GM12801 (cell line): ENCODE measurements around the gene TTLL4.

Source experiments
- TF ChIP-seq, protein P1 (sequence below): IDR thresholded peaks from one replicate; pipeline ENCODE4 v1.5.1; 2011; ENCODE audit warnings: control low read depth; ENCODE audit not compliant: insufficient read length; ENCODE audit errors: extremely low read depth

Gene TTLL4

DNA sequence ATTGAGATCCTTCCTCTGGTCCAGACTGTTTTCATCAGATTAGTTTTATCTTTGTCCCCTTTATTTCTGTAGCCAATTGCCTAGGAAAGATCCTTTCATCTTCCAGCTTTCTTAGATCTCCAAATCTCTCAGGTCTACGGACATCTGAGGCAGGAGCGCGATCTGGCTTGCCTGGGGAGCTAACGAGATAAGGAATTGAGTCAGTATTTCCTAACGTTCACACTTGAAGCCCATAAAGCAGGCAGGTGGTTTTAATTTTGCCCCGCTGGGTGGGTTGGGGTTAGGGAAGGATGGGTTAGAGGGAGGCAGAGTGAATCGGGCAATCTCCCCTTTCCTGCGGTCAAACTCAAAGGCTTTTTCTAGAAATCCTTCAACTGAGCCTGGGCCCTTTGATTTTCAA, 727 bp upstream of the TTLL4 start:
- TF ChIP-seq, protein P1, sequence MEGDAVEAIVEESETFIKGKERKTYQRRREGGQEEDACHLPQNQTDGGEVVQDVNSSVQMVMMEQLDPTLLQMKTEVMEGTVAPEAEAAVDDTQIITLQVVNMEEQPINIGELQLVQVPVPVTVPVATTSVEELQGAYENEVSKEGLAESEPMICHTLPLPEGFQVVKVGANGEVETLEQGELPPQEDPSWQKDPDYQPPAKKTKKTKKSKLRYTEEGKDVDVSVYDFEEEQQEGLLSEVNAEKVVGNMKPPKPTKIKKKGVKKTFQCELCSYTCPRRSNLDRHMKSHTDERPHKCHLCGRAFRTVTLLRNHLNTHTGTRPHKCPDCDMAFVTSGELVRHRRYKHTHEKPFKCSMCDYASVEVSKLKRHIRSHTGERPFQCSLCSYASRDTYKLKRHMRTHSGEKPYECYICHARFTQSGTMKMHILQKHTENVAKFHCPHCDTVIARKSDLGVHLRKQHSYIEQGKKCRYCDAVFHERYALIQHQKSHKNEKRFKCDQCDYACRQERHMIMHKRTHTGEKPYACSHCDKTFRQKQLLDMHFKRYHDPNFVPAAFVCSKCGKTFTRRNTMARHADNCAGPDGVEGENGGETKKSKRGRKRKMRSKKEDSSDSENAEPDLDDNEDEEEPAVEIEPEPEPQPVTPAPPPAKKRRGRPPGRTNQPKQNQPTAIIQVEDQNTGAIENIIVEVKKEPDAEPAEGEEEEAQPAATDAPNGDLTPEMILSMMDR: no peak

DNA sequence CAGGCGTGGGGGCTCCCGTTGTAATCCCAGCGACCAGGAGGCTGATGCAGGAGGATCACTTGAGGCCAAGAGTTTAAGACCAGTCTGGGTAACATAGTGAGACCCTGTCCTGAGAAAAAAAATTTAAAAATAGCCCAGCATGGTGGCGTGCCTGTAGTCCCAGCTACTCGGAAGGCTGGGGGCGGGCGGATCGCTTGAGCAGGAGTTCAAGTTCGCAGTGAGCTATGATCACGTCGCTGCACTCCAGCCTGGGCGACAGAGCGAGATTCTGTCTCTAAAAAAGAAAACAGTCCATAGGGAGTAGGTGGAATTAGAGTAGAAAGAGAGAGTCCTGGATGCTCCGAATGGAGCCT, 325 bp upstream of the TTLL4 start:
- TF ChIP-seq, protein P1: no peak

DNA sequence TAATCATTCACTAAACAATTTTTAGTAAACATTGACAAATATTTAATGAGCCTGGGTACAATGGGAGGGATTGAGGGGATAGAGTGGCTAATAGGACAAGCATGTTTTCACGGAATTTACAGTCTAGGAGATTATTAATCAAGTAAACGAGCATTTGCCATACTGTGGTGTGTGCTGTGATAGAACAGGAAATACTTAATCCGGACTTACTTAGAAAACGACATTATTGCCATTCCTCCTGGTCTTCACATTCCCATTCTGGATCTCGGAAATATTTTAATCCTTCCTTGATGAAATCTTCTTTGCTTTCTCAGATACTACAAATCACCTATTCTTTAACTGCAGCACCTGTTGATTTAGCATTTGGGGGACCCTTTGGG, 905 bp downstream of the TTLL4 start:
- TF ChIP-seq, protein P1: no peak

DNA sequence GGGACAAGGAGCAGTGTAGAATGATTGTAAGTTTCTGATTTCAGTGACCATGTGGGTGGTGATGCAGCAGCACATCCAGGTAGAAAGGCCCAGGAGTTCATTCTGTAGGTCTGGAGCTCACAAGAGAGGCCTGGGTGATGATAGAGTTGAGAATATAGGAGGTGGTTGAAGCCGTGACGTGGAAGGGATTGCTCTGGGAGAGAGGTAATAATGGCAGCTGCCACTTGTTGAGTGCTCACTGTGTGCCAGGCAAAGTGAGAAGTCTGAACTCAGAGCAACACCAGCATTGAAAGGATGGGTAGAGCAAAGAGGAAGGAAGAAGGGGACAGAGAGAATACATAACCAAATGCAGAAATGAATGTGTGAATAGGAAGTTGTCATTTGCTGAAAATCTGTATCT, 3.3 kb downstream of the TTLL4 start:
- TF ChIP-seq, protein P1: no peak

DNA sequence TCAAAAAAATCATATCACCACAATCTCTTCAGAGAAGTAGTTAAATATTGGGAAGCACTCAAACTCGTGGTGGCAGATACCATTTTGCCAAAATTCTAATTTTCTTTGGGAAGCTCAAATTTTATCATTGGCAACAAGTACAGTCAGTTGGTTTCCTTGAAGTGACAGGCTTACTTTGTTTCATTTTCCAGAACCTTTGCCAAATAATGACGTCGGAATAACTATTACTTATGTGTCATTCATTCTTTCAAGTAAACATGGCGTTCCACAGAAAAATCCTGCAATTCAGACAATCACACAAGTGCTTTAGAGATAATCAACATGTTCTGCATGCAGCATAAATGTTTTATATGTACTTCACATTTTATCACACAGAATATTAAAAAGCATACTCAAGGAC, 5.4 kb downstream of the TTLL4 start:
- TF ChIP-seq, protein P1: no peak

DNA sequence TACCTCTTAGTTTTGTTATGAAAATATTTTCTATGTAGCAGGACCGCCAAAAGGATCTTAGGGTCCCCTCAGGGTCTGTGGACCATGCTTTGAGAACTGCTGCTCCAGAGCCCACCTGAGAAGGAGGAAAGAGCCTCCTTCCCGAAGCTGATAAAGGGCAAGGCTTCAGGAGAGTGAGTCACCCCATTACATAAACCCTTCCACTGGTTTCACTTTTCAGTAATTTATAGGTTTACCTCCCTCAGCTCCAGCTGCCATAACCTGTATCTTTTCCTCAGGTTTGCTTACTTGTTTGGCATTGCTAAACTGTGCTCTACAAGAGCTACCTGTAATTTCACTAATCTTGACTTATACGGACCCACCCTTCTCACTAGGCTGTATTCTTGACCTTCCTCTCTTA, 6.6 kb downstream of the TTLL4 start:
- TF ChIP-seq, protein P1: no peak

DNA sequence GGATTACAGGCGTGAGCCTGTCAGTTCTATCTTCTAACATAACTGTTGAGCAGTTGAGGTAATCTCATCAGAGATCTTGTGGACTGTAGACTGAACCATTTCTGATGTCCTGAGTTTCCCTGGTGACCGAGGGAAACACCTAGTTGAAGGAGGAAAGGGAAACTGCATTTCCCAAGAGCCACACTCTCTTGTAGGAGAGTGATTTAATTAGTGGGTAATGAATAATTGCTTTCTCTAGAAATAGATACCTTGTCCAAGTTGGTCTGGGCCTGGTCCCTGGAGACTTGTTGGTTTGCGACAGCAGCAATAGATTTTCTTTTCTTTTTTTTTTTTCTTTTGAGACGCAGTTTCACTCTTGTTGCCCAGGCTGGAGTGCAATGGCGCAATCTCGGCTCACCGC, 7.4 kb downstream of the TTLL4 start:
- TF ChIP-seq, protein P1: no peak

DNA sequence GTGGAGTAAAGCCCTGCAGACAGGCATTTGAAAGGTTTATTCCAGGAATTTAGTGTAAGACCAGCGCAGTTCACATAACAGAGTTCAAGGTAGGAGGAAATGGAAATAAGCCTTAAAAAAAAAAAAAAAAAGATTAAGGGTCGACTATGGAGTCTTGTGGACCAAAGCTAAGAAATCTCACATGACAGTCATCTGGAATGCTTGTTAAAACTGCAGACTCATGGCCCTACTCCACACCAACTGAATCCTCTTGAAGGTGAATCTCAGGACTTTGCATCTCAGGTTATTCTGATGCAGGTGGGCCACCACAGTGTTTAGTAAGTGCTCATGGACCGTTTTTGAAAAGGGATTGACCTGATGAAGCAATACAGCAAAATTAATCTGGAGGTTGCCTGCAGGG, 8.8 kb downstream of the TTLL4 start:
- TF ChIP-seq, protein P1: no peak
